Naive thymus-derived CD8-positive, alpha-beta T cell (primary cell): ENCODE data around the gene GPC2. TPM values are rescaled to one million over a fixed set of nuclear protein-coding genes. Genes with fewer than 3 reads are reported as not detected.
A peak's percentile ranks its signal among the peaks of the same experiment; 100 is the strongest.
"Not testable (repeated sequence)": the region's sequence is repeated elsewhere in the genome, so short reads cannot be mapped to it uniquely, and the experiment has no call there.

Experiments
- ATAC-seq, 2 donors: fragments of 150-1000 bp; cut with Tn5 transposase in 1 of 2; sonication (Bioruptor Pico), chemical (Tn5 transposase) in 1 of 2; 1 replicate in 1 of 2; 2 replicates in 1 of 2; pipeline ENCODE4 v1.10.0; 2021; ENCODE audit warnings: mild to moderate bottlenecking in 2 of 2, moderate library complexity in 2 of 2
- POLR2A ChIA-PET: fragments of 350-600 bp; sonication (Branson Sonifier 250); formaldehyde crosslinking; loops from one replicate; lab custom pipeline; 2021; ENCODE audit warnings: antibody characterized with exemption; lab: Charles Lee
- DNase-seq, 10 donors: peaks; one replicate each; pipeline versions ENCODE4 v3.0.0 to v3.0.0-alpha.2; 2020 to 2022
- H3K27ac Mint-ChIP-seq, 10 donors: one replicate each; pipeline ENCODE4 v1.8.0; 2020 to 2022; ENCODE audit warnings: mild to moderate bottlenecking in 10 of 10, mixed read lengths in 10 of 10, moderate library complexity in 4 of 10, inconsistent platforms in 1 of 10
- H3K27me3 Mint-ChIP-seq, 5 donors: one replicate each; pipeline ENCODE4 v1.8.0; 2021 to 2022; ENCODE audit warnings: mixed read lengths in 5 of 5
- H3K36me3 Mint-ChIP-seq, 3 donors: one replicate each; pipeline ENCODE4 v1.8.0; 2020 to 2022; ENCODE audit warnings: mixed read lengths in 3 of 3, mild to moderate bottlenecking in 2 of 3, inconsistent platforms in 1 of 3
- H3K4me1 Mint-ChIP-seq, 4 donors: one replicate each; pipeline ENCODE4 v1.8.0; 2021 to 2022; ENCODE audit warnings: mixed read lengths in 4 of 4
- H3K4me3 Mint-ChIP-seq, 10 donors: one replicate each; pipeline ENCODE4 v1.8.0; 2020 to 2022; ENCODE audit warnings: mild to moderate bottlenecking in 10 of 10, mixed read lengths in 10 of 10, moderate library complexity in 6 of 10, inconsistent platforms in 1 of 10
- H3K9me3 Mint-ChIP-seq, 9 donors: one replicate each; pipeline ENCODE4 v1.8.0; 2020 to 2022; ENCODE audit warnings: mixed read lengths in 9 of 9, mild to moderate bottlenecking in 3 of 9, inconsistent platforms in 1 of 9, moderate library complexity in 1 of 9
- polyA plus RNA-seq, 3 donors: library from polyadenylated mRNA; unstranded; fragments of 300-500 nt; fragmentation: Illumina TruSeq; gene quantifications; one replicate each; pipeline ENCODE4 v1.2.3, GENCODE V29; 2021
- total RNA-seq, 8 experiments: library from RNA in 2 of 8; stranded (reverse) in 2 of 8; gene quantifications; one replicate each; pipeline ENCODE4 v1.2.3 and lab custom pipeline; 2021 to 2026

Gene GPC2
- total and polyA plus RNA-seq, 5 experiments from 2014 or later, result 0.09 to 40.1 (median 1.1) TPM

GRCh38 chr7:100200693-100201092 is 23.5 kb upstream of the GPC2 start:
- H3K9me3 Mint-ChIP-seq, result no peaks in the 10 kb centered on the region
- peaks cover 0 to 20% (median 2%) of the 10 kb centered on the region in 4 donors for H3K4me1 Mint-ChIP-seq
- DNase-seq (no peak), ATAC-seq (no peak)
- peak overlapping the region in 1 of 10 donors; percentile 51 for H3K27ac Mint-ChIP-seq
- POLR2A ChIA-PET, result interaction anchor here (0.8 to 1.2 kb wide), 4 partner anchors 9 to 42 kb away, joined by 3 to 4 read pairs (median 3); partner anchors contain the start of genes PVRIG and TRAPPC14
- no peaks in the 10 kb centered on the region for H3K27me3 Mint-ChIP-seq
- no peaks in the 10 kb centered on the region for H3K36me3 Mint-ChIP-seq
- no peak overlapping the region for H3K4me3 Mint-ChIP-seq

DNA sequence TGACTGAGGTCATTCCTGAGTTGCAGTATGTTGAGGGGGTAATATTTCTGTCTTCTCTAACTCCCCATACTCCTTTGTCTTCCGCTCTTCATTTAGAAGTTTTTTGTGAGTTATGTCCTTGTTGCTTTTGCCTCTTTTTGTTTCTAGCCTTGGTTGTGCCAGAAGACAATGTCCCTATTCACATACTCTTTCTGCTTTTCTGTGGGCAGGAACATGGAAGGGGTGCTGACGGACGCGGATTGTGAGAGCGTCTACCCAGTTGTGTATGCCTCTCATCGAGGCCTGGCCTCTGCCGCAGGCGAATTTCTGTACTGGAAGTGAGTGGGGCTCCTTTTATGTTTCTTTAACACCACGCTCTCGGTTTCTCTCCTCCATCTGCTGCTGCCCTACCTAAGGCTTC is 21.1 kb upstream of the GPC2 start:
- no peaks in the 10 kb centered on the region for H3K36me3 Mint-ChIP-seq
- DNase-seq (no peak), ATAC-seq (no peak)
- no peak overlapping the region for H3K27ac Mint-ChIP-seq
- peaks cover 3 to 42% (median 12%) of the 10 kb centered on the region in 4 donors for H3K4me1 Mint-ChIP-seq
- no peaks in the 10 kb centered on the region for H3K27me3 Mint-ChIP-seq
- H3K9me3 Mint-ChIP-seq, result no peaks in the 10 kb centered on the region
- H3K4me3 Mint-ChIP-seq, result no peak overlapping the region
- POLR2A ChIA-PET, result no interaction called here

DNA sequence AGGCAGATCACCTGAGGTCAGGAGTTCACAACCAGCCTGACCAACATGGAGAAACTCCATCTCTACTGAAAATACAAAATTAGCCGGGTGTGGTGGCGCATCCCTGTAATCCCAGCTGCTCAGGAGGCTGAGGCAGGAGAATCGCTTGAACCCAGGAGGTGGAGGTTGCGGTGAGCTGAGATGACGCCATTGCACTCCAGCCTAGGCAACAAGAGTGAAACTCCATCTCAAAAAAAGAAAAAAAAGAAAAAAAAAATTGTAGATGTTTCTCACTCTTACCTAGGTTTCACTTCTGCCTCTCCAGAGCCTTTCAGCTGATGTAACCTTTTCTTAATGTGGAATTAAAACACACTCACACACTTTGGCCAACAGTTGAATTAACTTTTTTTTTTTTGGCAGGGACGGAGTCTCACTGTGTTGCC is 18.7 kb upstream of the GPC2 start:
- not testable (repeated sequence) for H3K4me3 Mint-ChIP-seq, DNase-seq, H3K9me3 Mint-ChIP-seq, ATAC-seq, H3K36me3 Mint-ChIP-seq, H3K27me3 Mint-ChIP-seq
- POLR2A ChIA-PET, result interaction anchor here (1.0 to 1.3 kb wide), 2 partner anchors 15 to 19 kb away, joined by 3 to 4 read pairs; no protein-coding TSS in a partner anchor
- H3K4me1 Mint-ChIP-seq, result peaks cover 10 to 66% (median 32%) of the 10 kb centered on the region in 4 donors
- peak overlapping the region in 1 of 10 donors; percentile 32 for H3K27ac Mint-ChIP-seq

- Mint-ChIP-seq H3K27ac (peak overlapping the region in 3 of 10 donors; percentile 19 to 46 (median 43)), H3K4me3 (peak overlapping the region in 1 of 10 donors; percentile 6)
Measured at GRCh38 chr7:100195222-100195621, 18.0 kb upstream of the GPC2 start.

DNA sequence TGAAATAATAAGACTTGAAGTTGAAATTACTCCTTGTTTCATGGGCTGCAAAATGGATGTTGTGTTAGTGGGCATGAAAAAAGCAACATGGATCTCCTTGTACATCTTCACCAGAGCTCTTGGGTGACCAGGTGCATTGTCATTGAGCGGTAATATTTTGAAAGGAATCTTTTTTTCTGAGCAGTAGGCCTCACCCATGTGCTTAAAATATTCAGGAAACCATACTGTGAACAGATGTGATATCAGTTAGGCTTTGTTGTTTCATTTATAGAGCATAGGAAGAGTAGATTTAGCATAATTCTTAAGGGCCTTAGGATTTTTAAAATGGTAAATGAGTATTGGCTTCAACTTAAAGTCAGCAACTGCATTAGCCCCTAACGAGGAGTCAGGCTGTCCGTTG is 15.8 kb upstream of the GPC2 start:
- Mint-ChIP-seq H3K4me3 (peak overlapping the region in 3 of 10 donors; percentile 3 to 31 (median 24)), H3K9me3 (no peaks in the 10 kb centered on the region), H3K36me3 (no peaks in the 10 kb centered on the region), H3K27me3 (no peaks in the 10 kb centered on the region), H3K4me1 (peaks cover 12 to 63% (median 44%) of the 10 kb centered on the region in 4 donors), H3K27ac (peak overlapping the region in 7 of 10 donors; percentile 10 to 88 (median 46))
- ATAC-seq (no peak), DNase-seq (no peak)
- POLR2A ChIA-PET, result interaction anchor here (0.6 to 2.8 kb wide), 4 partner anchors 9 to 75 kb away, joined by 3 to 10 read pairs (median 4); no protein-coding TSS in a partner anchor

More at GRCh38 chr7:100195222-100195621, 18.0 kb upstream of the GPC2 start:
- H3K36me3 Mint-ChIP-seq, result no peaks in the 10 kb centered on the region
- H3K27me3 Mint-ChIP-seq, result no peaks in the 10 kb centered on the region
- peaks cover 11 to 69% (median 38%) of the 10 kb centered on the region in 4 donors for H3K4me1 Mint-ChIP-seq
- no peak for DNase-seq
- POLR2A ChIA-PET, result interaction anchor here (1.3 kb wide), 1 partner anchor 20 kb away, joined by 3 read pairs; no protein-coding TSS in a partner anchor
- ATAC-seq, result no peak
- H3K9me3 Mint-ChIP-seq, result no peaks in the 10 kb centered on the region

GRCh38 chr7:100192281-100192862 is 15.2 kb upstream of the GPC2 start:
- peak overlapping the region in 8 of 10 donors; percentile 21 to 88 (median 59) for H3K27ac Mint-ChIP-seq
- H3K4me3 Mint-ChIP-seq, result peak overlapping the region in 5 of 10 donors; percentile 19 to 45 (median 26)
- POLR2A ChIA-PET, result interaction anchor here (0.6 to 2.8 kb wide), 2 partner anchors 13 to 18 kb away, joined by 3 to 10 read pairs; no protein-coding TSS in a partner anchor
- not testable (repeated sequence) for H3K36me3 Mint-ChIP-seq, DNase-seq, ATAC-seq, H3K27me3 Mint-ChIP-seq, H3K9me3 Mint-ChIP-seq
- H3K4me1 Mint-ChIP-seq, result peaks cover 10 to 63% (median 44%) of the 10 kb centered on the region in 4 donors

- H3K36me3 Mint-ChIP-seq, result no peaks in the 10 kb centered on the region
- H3K9me3 Mint-ChIP-seq, result no peaks in the 10 kb centered on the region
- peak overlapping the region in 5 of 10 donors; percentile 5 to 45 (median 26) for H3K4me3 Mint-ChIP-seq
- ATAC-seq, result no peak
- no peak for DNase-seq
- H3K4me1 Mint-ChIP-seq, result peaks cover 9 to 63% (median 44%) of the 10 kb centered on the region in 4 donors
- no peaks in the 10 kb centered on the region for H3K27me3 Mint-ChIP-seq
- H3K27ac Mint-ChIP-seq, result peak overlapping the region in 9 of 10 donors; percentile 21 to 88 (median 68)
- POLR2A ChIA-PET, result interaction anchor here (0.8 kb wide), 1 partner anchor 43 kb away, joined by 4 read pairs; the partner anchor contains the start of gene LAMTOR4
Measured at GRCh38 chr7:100191775-100192174, 14.6 kb upstream of the GPC2 start.

GRCh38 chr7:100190048-100190711 is 13.0 kb upstream of the GPC2 start:
- DNase-seq (peak in 4 of 10 donors; percentile 25 to 68 (median 61)), ATAC-seq (peak; percentile 83 to 93)
- Mint-ChIP-seq H3K4me1 (peaks cover 9 to 55% (median 41%) of the 10 kb centered on the region in 4 donors), H3K36me3 (no peaks in the 10 kb centered on the region), H3K27me3 (no peaks in the 10 kb centered on the region), H3K9me3 (no peaks in the 10 kb centered on the region), H3K4me3 (no peak overlapping the region), H3K27ac (peak overlapping the region in 9 of 10 donors; percentile 14 to 88 (median 65))
- POLR2A ChIA-PET, result interaction anchor here (0.5 to 2.5 kb wide), 13 partner anchors 9 to 154 kb away, joined by 3 to 10 read pairs (median 4); partner anchors contain the start of genes GPC2, LAMTOR4, PVRIG and STAG3

GRCh38 chr7:100189061-100189460 is 11.9 kb upstream of the GPC2 start:
- POLR2A ChIA-PET, result interaction anchor here (1.3 to 2.5 kb wide), 3 partner anchors 18 to 40 kb away, joined by 3 to 10 read pairs (median 6); partner anchors contain the start of gene LAMTOR4
- H3K27me3 Mint-ChIP-seq, result no peaks in the 10 kb centered on the region
- DNase-seq, result no peak
- H3K4me1 Mint-ChIP-seq, result peaks cover 9 to 43% (median 34%) of the 10 kb centered on the region in 4 donors
- ATAC-seq, result no peak
- no peak overlapping the region for H3K4me3 Mint-ChIP-seq
- no peaks in the 10 kb centered on the region for H3K36me3 Mint-ChIP-seq
- H3K9me3 Mint-ChIP-seq, result no peaks in the 10 kb centered on the region
- peak overlapping the region in 1 of 10 donors; percentile 57 for H3K27ac Mint-ChIP-seq

DNA sequence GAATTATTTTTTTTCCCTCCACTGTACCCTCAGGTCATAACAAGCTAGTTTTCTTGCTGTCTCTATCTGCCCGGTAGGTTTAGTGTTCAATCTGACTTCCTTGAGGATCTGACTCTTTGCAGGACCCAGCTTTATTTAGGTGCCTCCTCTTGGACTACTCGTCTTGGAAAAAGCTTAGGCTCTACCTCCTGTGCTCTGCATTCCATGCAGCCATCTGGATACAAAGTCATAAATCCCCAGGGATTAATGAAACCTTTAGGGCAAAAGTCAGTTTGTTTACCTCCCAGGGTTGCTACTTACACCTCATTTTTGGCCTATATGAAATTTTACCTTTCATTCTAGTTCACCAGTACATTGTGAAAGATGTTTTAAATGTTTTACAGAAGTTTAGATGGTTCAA is 8.5 kb upstream of the GPC2 start:
- Mint-ChIP-seq H3K4me1 (peaks cover 8 to 36% (median 32%) of the 10 kb centered on the region in 4 donors), H3K4me3 (no peak overlapping the region), H3K9me3 (peaks cover 0 to 2% (median 0%) of the 10 kb centered on the region in 9 donors), H3K36me3 (no peaks in the 10 kb centered on the region), H3K27ac (peak overlapping the region in 1 of 10 donors; percentile 53), H3K27me3 (no peaks in the 10 kb centered on the region)
- POLR2A ChIA-PET, result interaction anchor here (1.0 to 2.0 kb wide), 4 partner anchors 9 to 35 kb away, joined by 3 to 5 read pairs (median 4); partner anchors contain the start of genes GPC2 and STAG3
- DNase-seq (no peak), ATAC-seq (no peak)

- not testable (repeated sequence) for H3K27me3 Mint-ChIP-seq
Measured at GRCh38 chr7:100183090-100183489, 5.9 kb upstream of the GPC2 start.

GRCh38 chr7:100182616-100183015 is 5.4 kb upstream of the GPC2 start:
- H3K36me3 Mint-ChIP-seq, ATAC-seq, DNase-seq, H3K9me3 Mint-ChIP-seq, H3K27me3 Mint-ChIP-seq: not testable (repeated sequence)
- peaks cover 11 to 37% (median 30%) of the 10 kb centered on the region in 4 donors for H3K4me1 Mint-ChIP-seq
- POLR2A ChIA-PET, result interaction anchor here (3.1 to 9.3 kb wide), 4 partner anchors 11 to 38 kb away, joined by 12 to 187 read pairs (median 38); partner anchors contain the start of genes GAL3ST4, LAMTOR4, PVRIG and TRAPPC14
- peak overlapping the region in 3 of 10 donors; percentile 14 to 63 (median 22) for H3K4me3 Mint-ChIP-seq
- peak overlapping the region in 7 of 10 donors; percentile 4 to 94 (median 62) for H3K27ac Mint-ChIP-seq

More at GRCh38 chr7:100183090-100183489, 5.9 kb upstream of the GPC2 start:
- not testable (repeated sequence) for DNase-seq, H3K36me3 Mint-ChIP-seq, H3K4me3 Mint-ChIP-seq, H3K9me3 Mint-ChIP-seq, ATAC-seq
- POLR2A ChIA-PET, result interaction anchor here (9.0 to 9.3 kb wide), 2 partner anchors 22 to 33 kb away, joined by 53 to 187 read pairs; partner anchors contain the start of genes GAL3ST4, LAMTOR4 and TRAPPC14
- H3K27ac Mint-ChIP-seq, result peak overlapping the region in 3 of 10 donors; percentile 4 to 83 (median 37)
- peaks cover 11 to 34% (median 28%) of the 10 kb centered on the region in 4 donors for H3K4me1 Mint-ChIP-seq
